GM12878 (cell line): ENCODE data around the gene SHFL. TPM values are rescaled to one million over a fixed set of nuclear protein-coding genes. Genes with fewer than 3 reads are reported as not detected.

Experiments used
- ATAC-seq: fragments of 200-7000 bp; cut with Tn5 transposase; 3 replicates; pipeline ENCODE4 v1.9.1; 2020; ENCODE audit warnings: mild to moderate bottlenecking, moderate library complexity
- BruUV-seq: library from RNA; stranded (reverse); fragments of 400-500 nt; replicated peaks from 2 replicates; lab custom pipeline; 2021; lab: Mats Ljungman, UMichigan
- CTCF ChIA-PET: fragments of 300-600 bp; sonication (Branson Sonifier 250); formaldehyde crosslinking; extraction: SDS; loops from one replicate; lab custom pipeline; 2021; ENCODE audit warnings: inconsistent platforms; lab: Yijun Ruan, JAX
- POLR2A ChIA-PET: fragments of 350-600 bp; formaldehyde crosslinking; extraction: SDS; loops from one replicate; lab custom pipeline; 2021; ENCODE audit warnings: inconsistent platforms; lab: Charles Lee
- RAD21 ChIA-PET: fragments of 300-600 bp; sonication (Branson Sonifier 250); formaldehyde crosslinking; loops from one replicate; lab custom pipeline; 2023; ENCODE audit warnings: antibody characterized with exemption; ENCODE audit not compliant: unreplicated experiment; lab: Charles Lee
- SMC1A ChIA-PET: fragments of 300-600 bp; sonication (Branson Sonifier 250); formaldehyde crosslinking; loops from one replicate; lab custom pipeline; 2023; ENCODE audit not compliant: unreplicated experiment, uncharacterized antibody; lab: Charles Lee
- DNase-seq: peaks from one replicate; pipeline ENCODE4 v3.0.0-alpha.2; 2011; ENCODE audit warnings: low read depth, low spot score
- FAIRE-seq: peaks from 3 replicates; lab custom pipeline; 2011; peaks lifted over from hg19 to GRCh38; lab: Jason Lieb, UNC
- H2AFZ ChIP-seq: 2 replicates; pipeline ENCODE4 v1.6.0; 2011; ENCODE audit warnings: low read depth, low read length, control low read depth; ENCODE audit not compliant: control insufficient read depth
- H3K27ac ChIP-seq: 2 replicates; pipeline ENCODE4 v1.5.1; 2011; ENCODE audit warnings: control low read depth; ENCODE audit not compliant: control insufficient read depth, insufficient read depth
- H3K27me3 ChIP-seq, 2 experiments: replicated peaks in 1 of 2; 2 replicates each; pipeline versions ENCODE4 v1.6.0 to v1.6.1; 2011; ENCODE audit warnings: low read length in 1 of 2; ENCODE audit not compliant: control insufficient read depth in 2 of 2, insufficient read depth in 2 of 2
- H3K36me3 ChIP-seq, 2 experiments: 2 replicates each; pipeline ENCODE4 v1.5.1; 2011; ENCODE audit warnings: low read length in 1 of 2; ENCODE audit not compliant: control insufficient read depth in 2 of 2, insufficient read depth in 2 of 2
- H3K4me1 ChIP-seq: 2 replicates; pipeline ENCODE4 v1.6.1; 2011; ENCODE audit warnings: mild to moderate bottlenecking, low read length, moderate library complexity, mixed read lengths; ENCODE audit not compliant: control insufficient read depth, insufficient read depth
- H3K4me2 ChIP-seq: 2 replicates; pipeline ENCODE4 v1.6.0; 2011; ENCODE audit warnings: control low read depth; ENCODE audit not compliant: control insufficient read depth, insufficient read depth
- H3K4me3 ChIP-seq: fragments of 200-600 bp; sonication (generic); 2 replicates; pipeline ENCODE4 v1.5.1; 2016
- H3K79me2 ChIP-seq: 2 replicates; pipeline ENCODE4 v1.6.0; 2011; ENCODE audit warnings: low read length; ENCODE audit not compliant: control insufficient read depth, insufficient read depth
- H3K9ac ChIP-seq: 2 replicates; pipeline ENCODE4 v1.8.0; 2011; ENCODE audit warnings: low read length, control low read depth, mixed read lengths; ENCODE audit not compliant: control insufficient read depth, insufficient read depth
- H3K9me3 ChIP-seq: replicated peaks from 3 replicates; pipeline ENCODE4 v1.5.1; 2011; ENCODE audit warnings: mild to moderate bottlenecking, low read length; ENCODE audit not compliant: control insufficient read depth, insufficient read depth
- H4K20me1 ChIP-seq: 2 replicates; pipeline ENCODE4 v1.6.0; 2011; ENCODE audit not compliant: control insufficient read depth, insufficient read depth
- FOXM1 ChIP-seq: IDR thresholded peaks from 2 replicates; pipeline ENCODE4 v1.6.1; 2012; ENCODE audit warnings: low read depth, mild to moderate bottlenecking, inconsistent platforms, low read length, moderate library complexity
- POLR2A ChIP-seq: IDR thresholded peaks from 2 replicates; pipeline ENCODE4 v1.6.1; 2011; ENCODE audit warnings: low read depth, mild to moderate bottlenecking, low read length
- WGBS: methylation state at CpG from one replicate; pipeline ENCODE4 v1.1.6; 2016; ENCODE audit warnings: low lambda C conversion rate; ENCODE audit not compliant: insufficient replicate concordance, insufficient coverage; ENCODE audit errors: missing lambda C conversion rate; 5-methylcytosine and 5-hydroxymethylcytosine counted together
- in situ Hi-C: fragments of 300-500 bp; cut with MboI; formaldehyde crosslinking; loops from 9 replicates; pipeline ENCODE4 v1.14.3; 2018; ENCODE audit warnings: mixed read lengths
- intact Hi-C: fragments of 100-400 bp; cut with micrococcal nuclease; formaldehyde crosslinking; loops from one replicate; pipeline ENCODE4 v1.14.2; 2022; ENCODE audit not compliant: unreplicated experiment
- polyA plus RNA-seq, 11 experiments: library from polyadenylated mRNA; depleted of rRNA in 4 of 11; unstranded in 6 of 11; stranded (reverse) in 5 of 11; fragments of >200 nt; fragmentation: Nextera tagmentation in 4 of 11; fragmentation: Illumina TruSeq in 1 of 11; extraction: Ambion mirVana in 4 of 11; extraction: Trizol in 1 of 11; gene quantifications; 1 replicate in 1 of 11; 2 replicates in 10 of 11; pipeline versions ENCODE4 v1.2.1 to v1.2.3, GENCODE V29; 2011 to 2016; ENCODE audit warnings: inconsistent platforms in 2 of 11, missing spikeins in 2 of 11, low read depth in 1 of 11
- total RNA-seq, 4 experiments: library from RNA; depleted of rRNA in 3 of 4; stranded (reverse); fragments of >200 nt in 3 of 4; fragmentation: Illumina TruSeq in 1 of 4; extraction: Trizol in 1 of 4; gene quantifications; 2 replicates each; pipeline versions ENCODE4 v1.2.1 to v1.2.3, GENCODE V29; 2013 to 2021
- TF ChIP-seq, protein P1 (sequence below): fragments of 450-650 bp; IDR thresholded peaks from 2 replicates; pipeline ENCODE4 v1.6.1; 2016; ENCODE audit warnings: mild to moderate bottlenecking
- TF ChIP-seq, protein P2 (sequence below): fragments of 150-350 bp; IDR thresholded peaks from 2 replicates; pipeline ENCODE4 v1.6.1; 2014; ENCODE audit warnings: mild to moderate bottlenecking, low read depth, low read length

The SHFL gene
- total and polyA plus RNA-seq, 10 of the 15 experiments (the other 5 are each of a cell fraction or from before 2014, with no cell fraction given), result 8.0 to 83.8 (median 40.7) TPM

DNA sequence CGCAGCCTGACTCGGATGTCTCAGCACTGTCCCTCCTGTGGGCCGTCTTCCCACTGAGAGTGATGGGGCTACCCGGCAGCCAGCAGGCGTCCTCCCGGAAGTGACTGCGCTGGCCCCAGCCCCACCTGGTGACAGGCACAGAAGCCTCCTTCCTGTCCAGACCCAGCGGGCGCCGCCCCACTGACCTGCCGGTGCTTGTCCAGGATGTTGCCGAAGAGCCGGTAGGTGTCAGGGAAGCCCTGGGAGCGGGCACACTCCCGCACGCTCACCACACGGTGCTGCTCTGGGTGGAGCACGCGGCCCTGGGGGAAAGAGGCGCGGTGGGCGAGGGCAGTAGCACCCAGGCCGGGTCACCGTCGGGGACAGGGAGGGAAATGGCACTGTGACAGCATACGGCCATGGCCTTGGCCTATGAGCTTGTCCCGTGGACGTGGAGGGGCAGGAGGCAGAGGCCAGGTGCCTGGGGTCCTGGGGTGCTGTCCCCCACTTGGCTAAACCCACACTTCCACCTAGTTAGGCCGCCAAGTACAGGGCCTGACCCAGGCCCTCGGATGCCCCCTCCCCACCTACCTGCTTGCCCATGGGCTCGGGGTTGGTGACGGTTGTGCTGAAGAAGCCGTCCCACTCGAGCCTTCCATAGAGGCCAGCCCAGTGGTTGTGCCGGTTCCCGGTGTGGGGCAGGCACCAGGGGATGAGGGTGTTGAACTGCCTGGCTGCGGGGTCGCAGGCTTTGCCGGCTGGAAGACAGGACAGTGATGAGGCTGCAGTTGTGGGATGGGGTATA is 49.6 kb downstream of the SHFL start:
- peak; percentile 40 for TF ChIP-seq POLR2A
- no peak for TF ChIP-seq FOXM1
- TF ChIP-seq, protein P1, sequence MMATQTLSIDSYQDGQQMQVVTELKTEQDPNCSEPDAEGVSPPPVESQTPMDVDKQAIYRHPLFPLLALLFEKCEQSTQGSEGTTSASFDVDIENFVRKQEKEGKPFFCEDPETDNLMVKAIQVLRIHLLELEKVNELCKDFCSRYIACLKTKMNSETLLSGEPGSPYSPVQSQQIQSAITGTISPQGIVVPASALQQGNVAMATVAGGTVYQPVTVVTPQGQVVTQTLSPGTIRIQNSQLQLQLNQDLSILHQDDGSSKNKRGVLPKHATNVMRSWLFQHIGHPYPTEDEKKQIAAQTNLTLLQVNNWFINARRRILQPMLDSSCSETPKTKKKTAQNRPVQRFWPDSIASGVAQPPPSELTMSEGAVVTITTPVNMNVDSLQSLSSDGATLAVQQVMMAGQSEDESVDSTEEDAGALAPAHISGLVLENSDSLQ, result no peak
- TF ChIP-seq, protein P2, sequence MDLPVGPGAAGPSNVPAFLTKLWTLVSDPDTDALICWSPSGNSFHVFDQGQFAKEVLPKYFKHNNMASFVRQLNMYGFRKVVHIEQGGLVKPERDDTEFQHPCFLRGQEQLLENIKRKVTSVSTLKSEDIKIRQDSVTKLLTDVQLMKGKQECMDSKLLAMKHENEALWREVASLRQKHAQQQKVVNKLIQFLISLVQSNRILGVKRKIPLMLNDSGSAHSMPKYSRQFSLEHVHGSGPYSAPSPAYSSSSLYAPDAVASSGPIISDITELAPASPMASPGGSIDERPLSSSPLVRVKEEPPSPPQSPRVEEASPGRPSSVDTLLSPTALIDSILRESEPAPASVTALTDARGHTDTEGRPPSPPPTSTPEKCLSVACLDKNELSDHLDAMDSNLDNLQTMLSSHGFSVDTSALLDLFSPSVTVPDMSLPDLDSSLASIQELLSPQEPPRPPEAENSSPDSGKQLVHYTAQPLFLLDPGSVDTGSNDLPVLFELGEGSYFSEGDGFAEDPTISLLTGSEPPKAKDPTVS, result no peak
- ChIA-PET POLR2A (interaction anchor here (0.6 kb wide), 1 partner anchor 8 kb away, joined by 4 read pairs; no protein-coding TSS in a partner anchor), SMC1A (no interaction called here), RAD21 (no interaction called here), CTCF (no interaction called here)
- Histone ChIP-seq H3K4me1 (no peaks in the 10 kb centered on the region), H3K27me3 (no peaks in the 10 kb centered on the region), H3K79me2 (no peaks in the 10 kb centered on the region), H3K4me3 (no peak overlapping the region), H3K4me2 (no peak overlapping the region), H3K27ac (no peak overlapping the region), H2AFZ (no peak overlapping the region), H3K9me3 (no peaks in the 10 kb centered on the region), H3K9ac (no peak overlapping the region), H3K36me3 (peaks cover 53 to 64% of the 10 kb centered on the region in 2 experiments), H4K20me1 (no peaks in the 10 kb centered on the region)
- intact Hi-C loops, result no loop called here
- WGBS, result 96% methylated on average over 39 of the region's 39 CpGs
- ATAC-seq, result no peak
- no peak for DNase-seq
- no peak for FAIRE-seq
- no TSS peak for BruUV-seq
- in situ Hi-C loops, result no loop called here
